H1 (cell line): ENCODE results near the gene SLC1A4. TPM values are rescaled to one million over a fixed set of nuclear protein-coding genes. Genes with fewer than 3 reads are reported as not detected.

Experiments
- CTCF ChIA-PET: fragments of 300-600 bp; sonication (Branson Sonifier 250); formaldehyde crosslinking; loops from one replicate; lab custom pipeline; 2021; ENCODE audit not compliant: partially characterized antibody; lab: Charles Lee
- POLR2A ChIA-PET: fragments of 300-600 bp; sonication (Branson Sonifier 250); formaldehyde crosslinking; loops from one replicate; lab custom pipeline; 2021; ENCODE audit warnings: inconsistent platforms; ENCODE audit not compliant: partially characterized antibody; lab: Charles Lee
- DNase-seq, 2 experiments: peaks; one replicate each; pipeline versions ENCODE4 v3.0.0 to v3.0.0-alpha.2; 2010 to 2022; ENCODE audit warnings: low spot score in 2 of 2, low read depth in 1 of 2, mixed read lengths in 1 of 2
- FAIRE-seq: peaks from 2 replicates; lab custom pipeline; 2011; peaks lifted over from hg19 to GRCh38; lab: Jason Lieb, UNC
- H2AFZ ChIP-seq: 2 replicates; pipeline ENCODE4 v1.8.1; 2012; ENCODE audit warnings: low read length, inconsistent platforms
- H2AK5ac ChIP-seq: 2 replicates; pipeline ENCODE4 v1.6.1; 2013; ENCODE audit warnings: low read depth, low read length
- H2BK120ac ChIP-seq: replicated peaks from 2 replicates; pipeline ENCODE3; 2013; ENCODE audit warnings: low read depth, low read length, inconsistent platforms
- H2BK12ac ChIP-seq: 2 replicates; pipeline ENCODE4 v1.6.1; 2013; ENCODE audit warnings: low read depth, low read length
- H2BK15ac ChIP-seq: 2 replicates; pipeline ENCODE4 v1.6.1; 2013; ENCODE audit warnings: low read length
- H2BK20ac ChIP-seq: 2 replicates; pipeline ENCODE4 v1.6.1; 2013; ENCODE audit warnings: low read length
- H2BK5ac ChIP-seq: 2 replicates; pipeline ENCODE4 v1.6.1; 2013; ENCODE audit warnings: low read depth, low read length
- H3K14ac ChIP-seq: 2 replicates; pipeline ENCODE4 v1.6.1; 2013; ENCODE audit warnings: inconsistent platforms; ENCODE audit not compliant: insufficient read length
- H3K18ac ChIP-seq: 2 replicates; pipeline ENCODE4 v1.6.1; 2013; ENCODE audit warnings: low read length; ENCODE audit errors: extremely low read depth
- H3K23ac ChIP-seq: 2 replicates; pipeline ENCODE4 v1.6.1; 2013; ENCODE audit warnings: inconsistent platforms; ENCODE audit not compliant: insufficient read length
- H3K23me2 ChIP-seq: 2 replicates; pipeline ENCODE4 v1.6.1; 2013; ENCODE audit warnings: low read depth, low read length
- H3K27ac ChIP-seq: 2 replicates; pipeline ENCODE4 v1.6.1; 2011; ENCODE audit warnings: low read depth, low read length, inconsistent platforms
- H3K27me3 ChIP-seq, 4 experiments: replicated peaks in 1 of 4; 1 replicate in 1 of 4; 2 replicates in 3 of 4; pipeline versions ENCODE4 v1.6.1 to v1.8.1; 2011 to 2013; ENCODE audit warnings: low read length in 3 of 4, mild to moderate bottlenecking in 3 of 4, inconsistent platforms in 2 of 4, mixed read lengths in 2 of 4, moderate library complexity in 1 of 4; ENCODE audit not compliant: control insufficient read depth in 3 of 4, insufficient read depth in 3 of 4; ENCODE audit errors: extremely low read depth in 1 of 4
- H3K36me3 ChIP-seq, 4 experiments: 2 replicates each; pipeline versions ENCODE4 v1.6.1 to v1.8.1; 2011 to 2013; ENCODE audit warnings: mild to moderate bottlenecking in 4 of 4, low read length in 3 of 4, moderate library complexity in 2 of 4, control low read depth in 1 of 4, inconsistent platforms in 1 of 4; ENCODE audit not compliant: insufficient read depth in 4 of 4, control insufficient read depth in 2 of 4
- H3K4ac ChIP-seq: replicated peaks from 2 replicates; pipeline ENCODE3; 2013; ENCODE audit warnings: low read length, low read depth, mixed read lengths, inconsistent platforms; ENCODE audit not compliant: insufficient read length
- H3K4me1 ChIP-seq, 4 experiments: replicated peaks in 1 of 4; 1 replicate in 1 of 4; 2 replicates in 3 of 4; pipeline versions ENCODE4 v1.6.1 to v1.8.1; 2011 to 2013; ENCODE audit warnings: low read length in 3 of 4, inconsistent platforms in 2 of 4, mixed read lengths in 1 of 4; ENCODE audit not compliant: insufficient read depth in 4 of 4, control insufficient read depth in 3 of 4
- H3K4me2 ChIP-seq, 2 experiments: 2 replicates each; pipeline versions ENCODE4 v1.6.1 to v1.8.1; 2011 to 2013; ENCODE audit warnings: low read depth in 2 of 2, low read length in 2 of 2, control low read depth in 1 of 2, inconsistent platforms in 1 of 2, mild to moderate bottlenecking in 1 of 2; ENCODE audit not compliant: insufficient read depth in 1 of 2
- H3K4me3 ChIP-seq, 4 experiments: fragments of 200-600, 300-600 bp in 1 of 4; sonication (generic), shearing (Covaris generic), sonication (Bioruptor Twin) in 1 of 4; 2 replicates each; pipeline versions ENCODE4 v1.5.1 to v1.8.1; 2011 to 2016; ENCODE audit warnings: low read length in 4 of 4, low read depth in 3 of 4, control low read depth in 2 of 4, inconsistent platforms in 2 of 4, mild to moderate bottlenecking in 2 of 4, mixed read lengths in 1 of 4, moderate library complexity in 1 of 4; ENCODE audit not compliant: insufficient read depth in 2 of 4; ENCODE audit errors: extremely low read depth in 1 of 4
- H3K56ac ChIP-seq: replicated peaks from 2 replicates; pipeline ENCODE3; 2013; ENCODE audit warnings: low read depth, mild to moderate bottlenecking, mixed read lengths, low read length, inconsistent platforms; ENCODE audit not compliant: insufficient read length
- H3K79me1 ChIP-seq: 2 replicates; pipeline ENCODE4 v1.6.1; 2013; ENCODE audit warnings: low read depth, low read length, control low read depth
- H3K79me2 ChIP-seq, 2 experiments: 2 replicates each; pipeline versions ENCODE4 v1.6.1 to v1.8.1; 2012 to 2013; ENCODE audit warnings: low read length in 2 of 2, mild to moderate bottlenecking in 2 of 2, inconsistent platforms in 1 of 2; ENCODE audit not compliant: insufficient read depth in 2 of 2, control insufficient read depth in 1 of 2
- H3K9ac ChIP-seq, 4 experiments: replicated peaks in 1 of 4; 1 replicate in 1 of 4; 2 replicates in 3 of 4; pipeline versions ENCODE4 v1.6.1 to v1.8.1; 2011 to 2013; ENCODE audit warnings: low read depth in 3 of 4, low read length in 3 of 4, control low read depth in 2 of 4, mild to moderate bottlenecking in 2 of 4, moderate library complexity in 2 of 4, inconsistent platforms in 1 of 4; ENCODE audit errors: extremely low read depth in 1 of 4
- H3K9me3 ChIP-seq, 2 experiments: 2 replicates each; pipeline versions ENCODE4 v1.6.1 to v1.8.1; 2012 to 2013; ENCODE audit warnings: mild to moderate bottlenecking in 2 of 2, moderate library complexity in 2 of 2, control low read depth in 1 of 2, inconsistent platforms in 1 of 2, low read depth in 1 of 2, low read length in 1 of 2, mixed read lengths in 1 of 2; ENCODE audit not compliant: insufficient read depth in 2 of 2
- H4K20me1 ChIP-seq, 2 experiments: replicated peaks in 1 of 2; 2 replicates each; pipeline versions ENCODE3 to v1.8.1; 2011 to 2013; ENCODE audit warnings: inconsistent platforms in 2 of 2, low read length in 2 of 2, mild to moderate bottlenecking in 1 of 2; ENCODE audit not compliant: insufficient read depth in 2 of 2, control insufficient read depth in 1 of 2
- H4K5ac ChIP-seq: 2 replicates; pipeline ENCODE4 v1.6.1; 2013; ENCODE audit warnings: low read length, low read depth, mixed read lengths, inconsistent platforms; ENCODE audit not compliant: insufficient read length
- H4K8ac ChIP-seq: 2 replicates; pipeline ENCODE4 v1.8.0; 2013; ENCODE audit warnings: mild to moderate bottlenecking, moderate library complexity, low read length, inconsistent platforms; ENCODE audit not compliant: insufficient read depth; ENCODE audit errors: extremely low read depth
- H4K91ac ChIP-seq: replicated peaks from 2 replicates; pipeline ENCODE3; 2013; ENCODE audit warnings: low read length, mixed read lengths, inconsistent platforms; ENCODE audit not compliant: insufficient read length
- CHD2 ChIP-seq: IDR thresholded peaks from 2 replicates; pipeline ENCODE4 v1.6.1; 2012; ENCODE audit warnings: low read length, improper control_type of control experiment
- GABPA ChIP-seq: IDR thresholded peaks from 2 replicates; pipeline ENCODE4 v1.6.1; 2011; ENCODE audit warnings: mild to moderate bottlenecking, low read length, moderate library complexity, borderline replicate concordance; ENCODE audit not compliant: insufficient read depth
- GTF2F1 ChIP-seq: IDR thresholded peaks from 2 replicates; pipeline ENCODE4 v1.6.1; 2012; ENCODE audit warnings: low read depth, low read length, improper control_type of control experiment, borderline replicate concordance
- MAX ChIP-seq: IDR thresholded peaks from 2 replicates; pipeline ENCODE4 v1.6.1; 2012; ENCODE audit warnings: inconsistent platforms
- RAD21 ChIP-seq, 2 experiments: IDR thresholded peaks in 1 of 2; conservative IDR thresholded peaks in 1 of 2; 2 replicates each; pipeline ENCODE4 v1.6.1; 2011; ENCODE audit warnings: low read depth in 2 of 2, low read length in 2 of 2, improper control_type of control experiment in 1 of 2, inconsistent platforms in 1 of 2, mild to moderate bottlenecking in 1 of 2, moderate library complexity in 1 of 2
- SIN3A ChIP-seq, 2 experiments: IDR thresholded peaks in 1 of 2; conservative IDR thresholded peaks in 1 of 2; 2 replicates each; pipeline ENCODE4 v1.6.1; 2011 to 2012; ENCODE audit warnings: low read length in 2 of 2, improper control_type of control experiment in 1 of 2, low read depth in 1 of 2, mild to moderate bottlenecking in 1 of 2
- SIX5 ChIP-seq: IDR thresholded peaks from 2 replicates; pipeline ENCODE4 v1.6.1; 2011; ENCODE audit warnings: mild to moderate bottlenecking, low read depth, low read length
- TBP ChIP-seq: IDR thresholded peaks from 2 replicates; pipeline ENCODE4 v1.6.1; 2011; ENCODE audit warnings: low read depth, low read length, improper control_type of control experiment
- WGBS, 2 experiments: shearing (Covaris generic) in 1 of 2; methylation state at CpG; one replicate each; pipeline versions ENCODE4 v1.1.6 to v1.1.7; 2013 to 2015; ENCODE audit warnings: low lambda C conversion rate in 2 of 2, mixed read lengths in 2 of 2, inconsistent platforms in 1 of 2, low coverage in 1 of 2, missing lambda C conversion rate in 1 of 2; ENCODE audit not compliant: insufficient replicate concordance in 2 of 2, insufficient coverage in 1 of 2, insufficient read length in 1 of 2; ENCODE audit errors: extremely low coverage in 1 of 2, missing lambda C conversion rate in 1 of 2; 5-methylcytosine and 5-hydroxymethylcytosine counted together
- polyA plus RNA-seq, 7 experiments: library from polyadenylated mRNA; depleted of rRNA in 3 of 7; stranded (reverse) in 5 of 7; unstranded in 2 of 7; fragments of >200 nt in 5 of 7; fragments of 200-250 nt in 2 of 7; gene quantifications; 1 replicate in 5 of 7; 2 replicates in 1 of 7; 4 replicates in 1 of 7; pipeline versions ENCODE4 v1.2.1 to v1.2.3, GENCODE V29; 2011 to 2013; ENCODE audit warnings: missing spikeins in 2 of 7, mixed read lengths in 2 of 7
- total RNA-seq: library from RNA; stranded (reverse); fragmentation: NEBNext Ultra II Directional; extraction: Animal tissue kit (Norgen Biotek cat#: 25700); gene quantifications from 2 replicates; pipeline ENCODE4 v1.2.1, GENCODE V29; 2021

SLC1A4 gene
- total and polyA plus RNA-seq, 2 of the 8 experiments (the other 6 are each of a cell fraction or from before 2014, with no cell fraction given): 0.44 to 0.86 TPM

- Histone ChIP-seq H2BK5ac (no peak overlapping the region), H4K8ac (no peak overlapping the region)
- TF ChIP-seq CHD2 (no peak), SIN3A (conservative IDR thresholded peaks at IDR 0.05 in 1 of 2, IDR thresholded peaks at IDR 0.05 in 1 of 2; ENCODE audit: low read depth in 1 of 2, low read length in 2 of 2) (no peak), MAX (no peak), SIX5 (no peak), RAD21 (IDR thresholded peaks at IDR 0.05 in 1 of 2, conservative IDR thresholded peaks at IDR 0.05 in 1 of 2; ENCODE audit: low read depth in 2 of 2, low read length in 2 of 2) (peak; percentile 34 to 43), TBP (no peak), GTF2F1 (no peak), GABPA (no peak)
- TF ChIP-seq, all 59 proteins: peak for 1
- no peaks in the 10 kb centered on the region for H3K79me2 ChIP-seq
- no peak overlapping the region for H4K91ac ChIP-seq
- no peak overlapping the region for H3K27ac ChIP-seq
- no peaks in the 10 kb centered on the region for H3K27me3 ChIP-seq
- H2BK20ac ChIP-seq: no peak overlapping the region
- H2AK5ac ChIP-seq: no peak overlapping the region
- peaks cover 7 to 21% (median 15%) of the 10 kb centered on the region in 4 experiments; a peak in 6 of 7 replicates for H3K4me1 ChIP-seq
- no peak overlapping the region for H3K18ac ChIP-seq
- H4K20me1 ChIP-seq: no peaks in the 10 kb centered on the region
- H2BK15ac ChIP-seq: no peak overlapping the region
- no peak overlapping the region for H3K23ac ChIP-seq
- H2BK12ac ChIP-seq: no peak overlapping the region
- no peaks in the 10 kb centered on the region; a peak in 2 of 8 replicates for H3K36me3 ChIP-seq
- no peak for FAIRE-seq
- H3K23me2 ChIP-seq: no peaks in the 10 kb centered on the region
- no peak overlapping the region for H3K4ac ChIP-seq
- H3K14ac ChIP-seq: no peak overlapping the region
- no peak overlapping the region for H3K9ac ChIP-seq
- no peak overlapping the region for H4K5ac ChIP-seq
- DNase-seq: no peak
- no peak overlapping the region for H3K4me3 ChIP-seq
- no peaks in the 10 kb centered on the region for H3K9me3 ChIP-seq
- H3K4me2 ChIP-seq: no peak overlapping the region
- no peak overlapping the region for H2BK120ac ChIP-seq
- H3K56ac ChIP-seq: no peak overlapping the region
- POLR2A ChIA-PET: interaction anchor here (1.0 kb wide), 1 partner anchor 23 kb away, joined by 4 read pairs; the partner anchor contains the start of gene CEP68
- 82% methylated on average over 1 of the region's 4 CpGs; no CpG with 5 or more reads in 1 of the 2 experiments for WGBS, 2 experiments
- no peak overlapping the region for H2AFZ ChIP-seq
- no peaks in the 10 kb centered on the region; the same call in 1 of the 2 replicates for H3K79me1 ChIP-seq
- CTCF ChIA-PET: interaction anchor here (0.6 to 2.9 kb wide), 5 partner anchors 54 to 119 kb away, joined by 3 to 22 read pairs (median 5); no protein-coding TSS in a partner anchor
Observed at GRCh38 chr2:65033178-65033577, 44.0 kb downstream of the SLC1A4 start.
